Heart left ventricle (tissue), 13 donors: ENCODE measurements around the gene CPA5.

Experiments used
- CTCF ChIP-seq, 12 donors: fragments of 200-600 bp; sonication (generic) in 4 of 12; IDR thresholded peaks; one replicate each; pipeline versions ENCODE4 v1.5.0 to v1.8.0; 2018 to 2022; ENCODE audit warnings: antibody characterized with exemption in 12 of 12, mild to moderate bottlenecking in 5 of 12
- POLR2A ChIP-seq, 2 donors: fragments of 450-650 bp; IDR thresholded peaks; one replicate each; pipeline ENCODE4 v1.6.1; 2017; ENCODE audit warnings: antibody characterized with exemption in 2 of 2, mild to moderate bottlenecking in 2 of 2, moderate library complexity in 2 of 2
- donor health status: ischemic (EF 13 %, LVEDD 7.1; RV severe dilation, severe dysfunction).
- donor health status: DM: no; HTN: yes; CAD: no.
- donor health status: DM: no; HTN: no; CAD: no.
- donor health status: ischemic (EF 25% LVEDD 6.9; RV normal size, moderate dysfunction).
- donor health status: ischemic (EF 25% LVEDD 5.7; RV mildly dilated, moderate dysfunction).
- donor health status: ischemic (EF 35%, LVEDD 5.7; RV mildly dilated, moderate dysfunction).
- donor health status: nonischemic (EF 11% LVEDD 7.7; RV severe dilation, severe dysfunction).
- donor health status: DM: yes; HTN: yes; CAD: no.
- donor health status: PGD.
- donor health status: ischemic (EF 29% LVEDD 5.4; RV normal size, mild dysfunction).
- donor health status: nonischemic (EF 23%, LVEDD 6.1; RV moderate dilation, normal function).

- TF ChIP-seq CTCF (IDR thresholded peaks at IDR 0.05) (no peak), POLR2A (IDR thresholded peaks at IDR 0.05) (no peak)
Measured at GRCh38 chr7:130358471-130358870, 13.9 kb downstream of the CPA5 start.
